GM12891 (cell line): ENCODE data around the gene PEX3.

Experiments used
- PAX5 ChIP-seq: IDR thresholded peaks from 2 replicates; pipeline ENCODE4 v1.6.1; 2011; ENCODE audit warnings: low read length, moderate library complexity, mild to moderate bottlenecking; ENCODE audit not compliant: insufficient read depth, severe bottlenecking
- POLR2A ChIP-seq: IDR thresholded peaks from 2 replicates; pipeline ENCODE4 v1.6.1; 2011; ENCODE audit warnings: low read depth, low read length, control low read depth
- POLR2AphosphoS5 ChIP-seq: IDR thresholded peaks from 2 replicates; pipeline ENCODE4 v1.6.1; 2011; ENCODE audit warnings: low read depth, low read length, control low read depth
- POU2F2 ChIP-seq: IDR thresholded peaks from 2 replicates; pipeline ENCODE4 v1.6.1; 2011; ENCODE audit warnings: low read depth, mild to moderate bottlenecking, control low read depth, low read length, moderate library complexity

GRCh38 chr6:143506620-143507019 is 56.0 kb downstream of the PEX3 start:
- TF ChIP-seq POLR2AphosphoS5 (no peak), POLR2A (no peak), PAX5 (no peak), POU2F2 (no peak)
